Femur (tissue), 1 donor: Measurements from ENCODE around the gene ATP2B3.
A peak's percentile ranks its signal among the peaks of the same experiment; 100 is the strongest.

Source experiments
- DNase-seq: peaks from one replicate; pipeline ENCODE4 v3.0.0-alpha.2; 2017

Gene ATP2B3

DNA sequence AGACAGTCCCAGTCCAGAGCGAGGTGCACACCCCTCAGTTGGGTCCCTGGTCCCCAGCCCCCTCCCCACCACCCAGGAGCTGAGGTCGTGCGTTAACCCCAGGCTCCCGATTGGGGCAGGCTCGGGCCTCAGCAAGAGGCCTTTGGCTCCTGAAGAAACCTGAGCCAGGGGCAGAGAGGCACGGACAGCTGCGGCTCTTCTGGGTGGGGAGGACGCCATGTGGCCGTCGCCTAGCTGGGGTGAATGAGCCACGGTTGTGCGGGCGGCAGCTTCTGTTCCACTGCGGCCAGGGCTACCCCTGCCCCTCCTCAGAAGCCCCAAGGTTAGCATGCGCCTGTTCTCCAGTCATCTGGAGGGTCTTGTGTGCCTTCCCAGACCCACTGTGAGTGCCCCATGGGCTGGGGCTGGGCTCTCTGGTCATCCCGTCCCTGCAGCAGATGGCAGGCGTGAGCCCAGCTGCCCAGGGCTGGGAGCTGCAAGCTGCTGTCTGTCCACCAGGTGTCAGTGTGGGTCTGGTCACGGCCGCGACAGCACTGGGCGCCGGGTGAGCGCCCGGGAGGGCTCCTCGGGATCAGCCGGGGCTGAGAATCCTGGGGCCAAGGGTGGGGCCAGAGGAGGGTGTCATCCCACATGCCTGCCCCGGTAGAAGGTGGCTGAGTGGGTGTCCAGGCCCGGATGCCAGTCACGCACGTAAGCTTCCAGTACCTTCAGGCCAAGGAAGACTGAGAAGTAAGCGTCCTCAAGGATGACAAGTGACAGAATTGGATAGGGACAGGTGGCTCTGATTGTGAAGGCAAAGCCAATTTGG lies 21.9 kb downstream of the ATP2B3 start:
- peak; percentile 73 for DNase-seq

DNA sequence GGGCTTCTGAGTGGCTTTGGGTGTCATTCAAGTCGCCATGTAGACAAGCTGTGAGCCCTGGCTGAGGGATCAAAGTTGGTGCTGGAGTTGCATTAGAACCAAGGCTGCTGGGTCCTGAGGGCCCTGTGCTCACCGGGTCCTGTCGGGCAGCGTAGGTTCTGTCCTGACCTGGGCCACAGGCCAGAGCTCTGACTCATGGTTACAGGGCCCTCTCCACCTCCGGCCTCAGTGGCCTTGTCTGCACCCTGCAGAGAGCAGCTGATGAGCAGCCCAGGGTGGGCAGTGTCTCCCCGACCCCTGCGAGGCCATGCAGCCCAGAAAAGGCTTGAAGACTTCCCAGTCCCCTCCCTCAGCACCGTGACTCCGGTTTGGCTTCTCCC lies 22.5 kb downstream of the ATP2B3 start:
- no peak for DNase-seq

DNA sequence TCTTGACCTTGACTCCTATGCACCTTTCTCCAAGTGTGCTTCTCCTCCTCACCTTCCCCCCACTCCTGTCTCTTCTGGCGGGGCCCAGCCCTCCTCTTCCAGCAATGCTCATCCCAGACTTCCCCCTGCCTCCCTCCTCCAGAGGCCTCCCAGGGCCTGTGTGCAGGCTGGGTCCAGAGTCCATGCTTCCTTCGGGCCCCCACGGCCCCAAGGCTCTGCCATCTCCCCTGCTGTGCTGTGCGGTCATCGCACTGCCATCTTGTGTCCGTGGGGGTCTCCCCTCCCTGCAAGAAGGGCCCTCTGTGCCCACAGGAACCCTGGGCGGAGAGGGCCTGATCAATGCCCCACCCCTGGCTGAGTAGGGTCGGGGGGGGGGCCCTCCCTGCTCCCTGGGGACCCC lies 27.3 kb downstream of the ATP2B3 start:
- DNase-seq: no peak

DNA sequence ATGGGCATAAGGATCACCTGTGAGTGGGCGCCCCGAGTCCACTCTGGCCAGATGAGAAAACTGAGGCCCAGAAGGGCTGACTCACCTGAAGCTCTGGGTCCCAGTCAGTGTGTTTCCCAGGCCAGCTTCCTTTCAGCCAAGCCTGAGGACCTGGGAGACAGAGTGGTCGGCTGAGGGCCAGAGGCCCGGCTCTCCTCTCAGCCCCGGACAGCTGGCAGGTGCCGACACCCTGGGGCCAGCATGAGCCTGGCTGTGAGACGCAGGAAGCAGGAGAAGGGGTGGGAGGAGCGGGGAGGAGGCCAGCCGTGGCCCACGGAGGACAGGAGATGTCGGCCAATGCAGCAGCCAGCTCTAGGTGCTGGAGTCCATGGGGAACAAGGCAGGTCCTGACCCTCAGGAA lies 28.9 kb downstream of the ATP2B3 start:
- no peak for DNase-seq

DNA sequence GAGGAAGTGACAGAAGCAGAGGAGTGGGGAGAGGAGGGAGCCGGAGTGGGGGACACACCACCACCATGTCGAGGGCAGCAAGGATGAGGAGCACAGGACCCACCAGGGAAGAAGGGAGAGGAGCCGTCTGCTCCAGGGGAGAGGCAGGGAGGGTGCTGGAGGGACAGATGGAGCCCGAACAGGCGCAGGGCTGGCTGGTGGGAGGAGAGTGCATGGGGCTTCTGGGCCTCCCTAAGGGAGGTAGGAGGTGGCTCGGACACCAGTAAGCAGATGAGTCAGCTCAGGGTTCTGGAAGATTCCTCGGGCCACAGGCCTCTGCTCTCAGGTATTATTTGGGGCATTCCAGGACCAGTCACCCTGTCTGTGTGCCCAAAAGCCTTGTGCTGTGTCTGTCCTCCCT lies 29.8 kb downstream of the ATP2B3 start:
- DNase-seq: no peak

DNA sequence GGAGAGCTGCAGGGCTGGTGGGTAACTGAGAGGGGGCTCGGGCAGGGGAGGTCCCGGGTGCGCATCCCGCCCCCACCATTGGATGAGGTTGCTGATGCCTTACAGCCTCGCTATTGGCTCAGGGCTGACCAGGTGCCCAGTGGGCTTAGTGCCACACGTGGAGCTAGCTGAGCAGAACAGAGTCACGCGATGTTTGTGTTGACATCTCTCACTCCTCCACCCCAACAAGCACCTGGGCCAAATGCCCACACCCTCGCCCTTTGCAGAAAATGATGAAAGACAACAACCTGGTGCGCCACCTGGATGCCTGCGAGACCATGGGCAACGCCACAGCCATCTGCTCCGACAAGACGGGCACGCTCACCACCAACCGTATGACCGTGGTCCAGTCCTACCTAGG lies 31.8 kb downstream of the ATP2B3 start:
- DNase-seq: no peak

DNA sequence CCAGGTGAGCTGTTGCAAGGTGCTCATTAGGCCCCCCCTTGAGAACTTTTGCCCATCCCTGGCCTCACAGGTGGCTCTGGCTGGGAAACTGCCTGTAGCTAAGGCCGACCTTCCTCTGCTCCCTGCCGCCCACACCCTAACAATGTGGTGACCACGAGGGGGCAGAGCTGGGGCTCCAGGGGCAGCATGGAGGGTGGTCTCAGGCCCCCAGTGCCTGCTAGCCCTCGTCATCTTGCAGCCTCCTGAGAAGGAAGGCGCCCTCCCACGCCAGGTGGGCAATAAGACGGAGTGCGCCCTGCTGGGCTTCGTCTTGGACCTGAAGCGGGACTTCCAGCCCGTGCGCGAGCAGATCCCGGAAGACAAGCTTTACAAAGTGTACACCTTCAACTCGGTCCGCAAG lies 32.4 kb downstream of the ATP2B3 start:
- no peak for DNase-seq

DNA sequence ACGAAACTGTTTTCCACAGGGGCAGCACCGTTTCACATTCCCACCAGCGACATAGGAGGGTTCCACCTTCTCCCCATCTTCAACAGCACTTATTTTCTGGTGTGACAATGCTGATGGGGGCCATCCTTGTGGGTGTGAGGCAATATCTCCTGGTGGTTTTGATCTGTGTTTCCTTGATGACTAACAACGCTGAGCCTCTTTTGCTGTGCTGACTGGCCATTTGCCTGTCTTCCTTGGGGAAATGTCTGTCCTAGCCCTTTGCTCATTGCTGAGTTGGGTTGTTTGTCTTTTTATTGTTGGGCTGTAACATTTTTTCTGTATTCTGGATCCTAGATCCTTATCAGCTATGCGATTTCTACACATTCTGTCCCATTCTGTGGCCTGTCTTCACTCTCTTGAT lies 33.7 kb downstream of the ATP2B3 start:
- DNase-seq: no peak

DNA sequence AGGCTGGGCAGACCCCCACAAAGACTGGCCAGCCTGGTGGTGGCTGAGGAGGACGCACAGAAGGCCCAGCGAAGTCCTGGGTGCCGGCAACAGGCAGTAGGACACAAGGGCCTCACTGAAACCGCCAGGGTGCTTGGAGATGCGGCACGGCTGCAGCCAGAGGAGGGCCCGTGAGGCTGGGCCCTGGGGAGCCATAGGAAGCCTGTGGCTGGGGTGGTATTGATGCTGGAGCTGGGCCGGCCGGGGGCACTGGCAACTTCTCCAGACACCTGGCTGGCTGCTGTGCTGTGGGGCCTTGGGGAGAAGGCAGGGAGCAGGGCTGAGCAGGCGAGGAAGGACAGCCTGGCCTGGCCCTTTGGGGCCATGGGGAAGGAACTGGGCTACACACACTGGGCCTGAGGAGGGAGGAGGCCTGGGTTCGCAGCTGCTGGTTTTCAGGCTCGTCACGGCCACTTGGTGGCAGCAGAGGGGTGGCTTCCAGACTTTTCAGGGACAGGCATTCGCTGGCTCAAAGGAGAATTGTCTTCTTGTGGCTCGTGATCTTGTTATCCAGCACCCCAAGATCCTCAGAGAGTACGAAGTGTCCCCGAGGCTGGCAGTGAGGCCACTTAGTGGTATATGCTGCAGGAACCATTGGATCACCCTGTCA lies 37.2 kb downstream of the ATP2B3 start:
- DNase-seq: peak; percentile 76

DNA sequence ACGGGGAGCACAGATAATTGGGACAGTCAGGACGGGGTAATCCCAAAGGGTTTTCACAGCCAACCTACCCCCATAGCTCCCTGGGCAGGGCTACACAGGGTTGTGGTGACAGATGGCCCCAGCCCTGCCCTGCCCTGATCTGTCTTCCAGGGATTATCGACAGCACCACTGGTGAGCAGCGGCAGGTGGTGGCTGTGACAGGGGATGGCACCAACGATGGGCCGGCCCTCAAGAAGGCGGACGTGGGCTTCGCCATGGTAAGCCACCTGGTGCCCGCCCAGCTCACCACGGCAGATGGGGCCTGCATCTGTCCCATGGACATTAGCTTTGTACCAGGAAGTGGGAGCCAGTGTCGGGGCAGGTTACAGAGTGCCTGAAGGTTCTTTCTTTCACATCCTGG lies 39.3 kb downstream of the ATP2B3 start:
- no peak for DNase-seq

DNA sequence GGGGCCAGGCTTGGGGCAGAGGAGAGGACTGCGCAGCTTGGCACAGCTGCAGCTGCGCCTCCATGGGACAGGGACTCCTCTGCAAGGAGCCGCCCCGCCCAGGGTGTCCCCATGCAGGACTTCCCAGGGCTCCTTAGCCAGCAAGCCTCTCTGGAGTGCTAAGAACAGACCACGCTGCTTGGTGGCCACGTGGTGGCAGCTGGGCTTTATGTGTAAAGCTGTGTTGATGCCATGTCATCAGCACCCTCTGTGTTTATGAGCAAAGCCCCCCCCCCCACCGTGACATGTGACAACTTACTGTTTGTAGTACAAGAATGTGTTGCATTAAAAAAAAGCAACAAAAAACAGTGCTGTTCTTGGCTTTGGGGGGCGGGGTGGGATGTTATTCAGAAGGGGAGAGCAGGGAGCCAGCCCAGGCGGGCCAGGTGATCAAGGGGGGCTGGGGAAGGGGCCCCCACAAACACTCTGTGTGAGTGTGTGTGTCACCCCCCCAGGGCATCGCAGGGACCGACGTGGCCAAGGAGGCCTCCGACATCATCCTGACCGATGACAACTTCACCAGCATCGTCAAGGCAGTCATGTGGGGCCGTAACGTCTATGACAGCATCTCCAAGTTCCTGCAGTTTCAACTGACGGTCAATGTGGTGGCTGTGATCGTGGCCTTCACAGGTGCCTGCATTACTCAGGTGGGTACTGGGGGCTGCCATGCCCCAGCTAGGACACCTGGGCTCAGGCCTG lies 40.3 kb downstream of the ATP2B3 start:
- no peak for DNase-seq

DNA sequence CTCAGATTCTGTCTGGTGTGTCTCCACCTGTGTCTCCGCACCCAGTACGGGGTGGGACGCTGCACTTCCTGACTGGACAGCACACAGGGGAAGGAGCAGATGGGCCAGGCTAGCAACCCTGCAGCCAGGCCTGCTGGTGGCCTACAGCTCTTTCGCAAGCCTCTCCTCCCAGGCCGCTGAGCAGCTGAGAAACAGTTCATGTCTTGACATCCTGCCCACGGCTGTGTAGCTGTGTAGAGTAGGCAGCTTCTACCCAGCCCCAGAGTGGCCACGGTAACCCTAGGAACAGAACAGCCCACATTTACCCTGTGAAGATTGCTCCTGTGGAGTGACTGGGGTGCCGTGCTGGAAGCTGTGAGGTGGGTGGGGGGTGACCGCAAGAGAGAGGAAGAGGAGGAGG lies 42.6 kb downstream of the ATP2B3 start:
- DNase-seq: no peak

DNA sequence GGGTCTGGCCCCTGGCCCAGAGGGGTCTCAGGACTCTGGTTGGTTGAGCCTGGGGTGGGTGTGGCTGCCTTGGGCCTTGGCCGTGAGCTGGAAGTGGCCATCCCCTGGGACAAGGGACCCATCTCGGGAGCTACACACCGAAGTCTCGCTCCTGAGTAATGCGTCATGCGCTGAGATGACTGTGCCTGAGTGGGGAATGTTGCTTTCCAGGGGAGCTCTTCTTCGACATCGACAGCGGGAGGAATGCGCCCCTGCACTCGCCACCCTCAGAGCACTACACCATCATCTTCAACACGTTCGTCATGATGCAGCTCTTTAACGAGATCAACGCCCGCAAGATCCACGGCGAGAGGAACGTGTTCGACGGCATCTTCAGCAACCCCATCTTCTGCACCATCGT lies 43.0 kb downstream of the ATP2B3 start:
- DNase-seq: no peak

DNA sequence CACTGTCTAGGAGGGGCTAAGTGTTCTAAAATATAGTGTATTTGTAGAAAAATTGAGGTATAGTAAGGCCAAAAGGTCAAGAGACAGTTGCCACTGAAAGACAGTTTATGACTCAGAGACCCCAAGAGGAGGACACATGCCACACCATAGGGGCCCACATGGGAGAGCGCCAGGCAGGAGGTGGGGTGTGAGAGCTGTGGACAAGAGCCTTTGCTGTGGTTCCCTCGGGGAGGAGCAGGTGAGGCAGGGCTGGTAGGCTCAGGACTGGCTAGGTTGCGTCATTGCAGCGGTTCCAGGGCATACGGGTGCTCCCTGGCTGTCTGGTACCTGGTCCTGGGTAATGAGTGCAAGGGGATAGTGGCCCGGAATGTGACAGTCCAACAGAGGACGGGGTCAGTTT lies 43.9 kb downstream of the ATP2B3 start:
- DNase-seq: no peak

DNA sequence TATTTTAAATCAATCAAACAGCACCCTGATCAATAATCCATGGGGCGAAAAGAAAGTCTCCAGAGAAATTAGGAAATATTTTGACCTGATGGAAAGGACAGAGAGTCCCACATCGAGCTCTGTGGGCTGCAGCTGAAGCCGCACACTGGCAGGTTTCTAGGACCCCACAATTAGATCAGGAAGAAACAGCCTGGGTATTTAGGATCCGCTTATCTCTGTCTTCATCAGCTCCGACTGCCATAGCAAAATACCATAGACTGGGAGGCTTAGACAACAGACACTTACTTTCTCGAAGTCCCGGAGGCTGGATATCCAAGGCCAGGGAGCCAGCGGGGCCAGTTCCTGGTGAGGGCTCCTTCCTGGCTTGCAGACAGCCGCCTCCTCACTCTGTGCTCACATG lies 45.1 kb downstream of the ATP2B3 start:
- no peak for DNase-seq

DNA sequence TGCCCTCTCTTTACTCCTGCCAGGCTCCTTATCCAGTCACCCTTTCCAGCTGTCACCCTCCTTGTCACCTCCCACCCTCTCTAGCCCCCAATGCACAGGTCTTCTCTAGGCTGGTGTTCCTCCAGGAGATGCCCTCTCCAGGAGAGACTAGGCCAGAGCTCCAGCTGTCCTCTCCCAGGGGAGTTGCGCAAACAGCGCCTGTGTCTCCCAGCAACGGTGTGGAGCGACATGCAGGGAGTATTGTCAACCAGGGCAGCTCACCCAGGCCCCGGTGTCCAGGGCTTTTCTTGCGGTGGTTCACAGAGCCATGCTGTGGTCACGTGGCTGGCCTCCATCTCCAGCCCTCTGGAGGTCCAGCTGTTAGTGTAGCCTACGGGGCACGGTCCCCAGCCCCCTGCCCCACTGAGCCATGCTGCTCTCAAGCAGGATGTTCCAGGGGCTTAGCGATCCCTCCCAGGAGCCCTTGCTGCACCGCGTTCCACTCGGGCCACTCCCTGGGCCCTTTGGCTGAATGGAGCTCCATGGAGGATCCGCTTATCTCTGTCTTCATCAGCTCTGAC lies 46.7 kb downstream of the ATP2B3 start:
- no peak for DNase-seq

DNA sequence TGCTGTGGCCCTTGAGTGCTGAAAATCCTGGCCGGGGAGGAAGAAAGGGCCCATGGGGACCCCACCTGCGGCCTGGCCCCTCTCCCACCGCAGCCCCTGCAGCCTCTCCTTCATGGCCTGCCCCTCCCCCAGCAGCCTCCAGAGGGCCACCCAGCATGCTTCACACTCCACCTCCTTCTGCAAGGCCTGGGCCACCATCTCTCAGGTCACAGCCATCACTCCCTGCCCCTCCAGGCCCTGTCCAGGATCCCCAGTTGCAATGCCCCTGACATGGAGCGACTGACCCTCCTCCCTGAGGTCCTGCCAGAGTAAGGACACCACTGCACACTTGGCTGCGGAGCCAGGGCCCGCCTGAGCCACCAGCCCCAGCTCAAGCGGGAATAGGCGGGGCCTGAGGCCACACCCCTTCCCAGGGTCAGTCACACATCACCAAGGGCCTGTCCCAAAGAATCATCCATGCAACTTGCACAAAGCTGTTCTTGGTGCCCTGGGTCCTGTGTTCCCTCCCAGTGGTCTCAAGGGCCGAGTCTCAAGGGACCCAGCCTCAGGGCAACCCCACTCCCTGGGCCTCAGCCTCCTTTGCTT lies 48.6 kb downstream of the ATP2B3 start:
- DNase-seq: no peak

DNA sequence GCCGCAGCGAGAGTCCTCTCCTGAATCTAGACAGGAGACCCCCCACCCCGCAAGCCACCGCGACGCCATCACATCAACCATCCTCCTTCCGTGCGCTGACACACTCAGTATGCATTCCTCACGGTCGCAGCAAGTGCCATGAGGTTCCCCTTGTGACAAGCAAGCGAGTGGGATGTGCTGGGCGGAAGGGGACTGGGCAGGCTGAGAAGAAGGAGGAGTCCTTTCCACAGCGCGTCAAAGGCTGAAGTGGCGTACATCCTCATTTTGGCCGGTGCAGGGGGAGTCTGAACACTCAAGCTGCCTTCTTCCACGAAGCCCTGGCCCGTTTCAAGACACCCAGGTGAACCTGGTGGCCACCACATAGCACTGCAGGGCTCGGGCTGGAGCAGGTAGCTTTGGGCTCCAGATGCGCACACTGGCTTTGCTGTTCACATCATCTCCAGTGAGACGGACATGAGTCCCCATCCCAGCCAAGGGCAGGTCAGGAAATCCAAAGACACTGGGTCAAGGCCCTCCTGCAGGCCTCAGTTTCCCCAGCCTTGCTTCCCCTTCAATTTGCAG lies 51.1 kb downstream of the ATP2B3 start:
- DNase-seq: no peak

DNA sequence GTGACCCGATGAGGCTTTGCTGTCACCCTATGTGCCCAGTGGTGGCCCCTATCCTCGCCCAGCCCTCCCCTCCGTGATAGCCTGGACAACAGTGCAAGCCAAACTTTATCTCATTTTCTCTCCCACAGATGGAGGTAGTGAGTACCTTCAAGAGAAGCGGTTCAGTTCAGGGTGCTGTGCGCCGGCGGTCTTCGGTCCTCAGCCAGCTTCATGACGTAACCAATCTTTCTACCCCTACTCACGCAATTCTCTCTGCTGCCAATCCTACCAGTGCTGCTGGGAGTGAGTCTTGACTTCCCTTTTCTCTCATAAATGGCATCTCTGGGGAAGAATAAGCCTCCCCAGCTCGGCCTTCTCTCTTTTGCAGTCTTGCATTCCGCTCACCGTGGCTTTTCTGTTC lies 52.0 kb downstream of the ATP2B3 start:
- no peak for DNase-seq

DNA sequence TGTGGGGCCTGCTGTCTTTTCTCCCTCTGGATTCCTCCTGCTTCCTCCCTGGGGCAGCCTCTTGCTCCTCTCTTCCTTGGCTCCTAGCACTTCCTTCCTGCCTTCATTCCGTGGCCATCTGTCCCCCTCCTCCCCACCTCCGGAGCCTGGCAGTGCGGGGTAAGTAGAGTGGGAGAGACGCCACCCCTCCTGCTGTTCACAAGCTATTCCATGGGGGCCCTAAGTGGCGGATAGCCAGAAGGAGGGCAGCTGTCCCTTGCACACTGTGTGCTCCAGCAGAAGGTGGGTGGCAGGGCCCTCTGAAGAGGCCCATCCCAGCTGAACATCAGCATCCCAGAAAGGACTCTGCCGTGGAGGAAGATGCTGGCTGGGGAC lies 54.1 kb downstream of the ATP2B3 start:
- no peak for DNase-seq

DNA sequence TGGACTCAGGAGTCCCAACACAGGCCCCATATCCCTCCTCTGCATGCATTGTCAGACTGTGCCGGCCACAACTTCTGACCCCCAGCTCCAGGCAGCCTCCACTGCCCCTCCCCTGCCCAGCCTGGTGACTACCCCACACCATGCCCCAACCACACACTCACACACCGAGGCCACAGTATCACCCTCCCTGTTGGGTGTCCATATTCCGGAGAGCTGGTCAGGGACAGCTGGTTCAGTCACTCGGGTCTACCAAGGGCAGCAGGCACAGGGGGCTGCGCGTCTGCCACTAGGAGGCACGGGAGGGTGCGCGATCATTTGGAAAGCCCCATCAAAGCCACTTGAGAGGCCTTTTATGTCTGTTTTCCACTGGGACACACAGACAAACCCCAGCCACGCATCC lies 55.2 kb downstream of the ATP2B3 start:
- DNase-seq: no peak

DNA sequence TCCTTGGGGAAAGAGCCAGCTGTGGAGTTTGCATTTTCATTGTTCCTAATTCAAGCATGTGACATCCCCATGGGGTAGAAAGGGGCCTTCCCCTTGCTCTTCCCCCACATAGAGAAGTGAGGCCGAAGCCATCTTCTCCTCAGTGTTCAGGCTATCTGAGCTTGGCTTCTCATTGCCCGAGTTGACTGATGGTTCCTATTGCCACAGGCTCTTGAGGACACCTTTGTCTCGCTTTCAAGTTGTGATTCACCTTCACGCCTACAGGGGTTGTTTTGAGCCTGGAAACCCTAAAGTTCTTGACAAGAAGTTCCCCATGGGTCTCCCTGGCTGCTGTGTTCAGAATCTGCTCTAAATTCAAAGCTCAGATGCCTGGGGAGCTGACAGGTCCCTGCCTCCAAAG lies 56.5 kb downstream of the ATP2B3 start:
- DNase-seq: no peak

DNA sequence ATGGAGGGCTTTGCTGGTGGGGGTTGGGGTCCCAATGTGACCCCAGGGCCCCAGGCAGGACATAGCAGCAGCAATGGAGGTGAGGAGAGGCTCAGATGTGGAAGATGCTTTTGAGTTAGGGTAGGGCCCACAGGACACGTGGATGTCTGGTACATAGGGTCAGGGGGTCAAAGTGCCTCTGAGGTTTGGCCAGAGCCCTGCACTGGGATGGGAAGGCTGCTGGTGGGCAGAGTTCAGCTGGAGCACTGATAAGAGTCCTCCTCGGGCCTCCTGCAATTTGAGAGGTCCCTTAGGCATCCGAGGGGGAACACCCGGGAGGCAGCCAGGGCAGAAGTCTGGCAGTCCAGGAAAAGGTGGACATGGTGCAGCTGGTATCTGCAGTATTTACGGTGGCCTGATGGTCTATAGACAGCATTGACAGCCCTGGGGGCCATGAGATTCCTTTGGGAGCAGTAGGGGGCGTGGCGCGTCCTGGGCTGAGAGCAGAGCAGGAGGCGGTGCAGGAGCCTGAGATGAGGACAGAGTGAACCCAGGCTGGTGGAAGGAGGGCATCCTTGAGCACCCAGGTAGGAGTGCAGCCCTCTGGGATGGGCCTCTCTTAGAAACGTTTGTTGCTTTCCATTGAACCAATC lies 58.9 kb downstream of the ATP2B3 start:
- DNase-seq: no peak
